HEK293 (cell line): ENCODE results near the gene ALPK3.

Experiments used
- GLIS1 ChIP-seq: fragments of 450-650 bp; formaldehyde crosslinking; IDR thresholded peaks from 2 replicates; pipeline ENCODE4 v1.5.1; 2016; ENCODE audit warnings: missing biosample characterization, missing genetic modification characterization
- PRDM2 ChIP-seq: fragments of 450-650 bp; formaldehyde crosslinking; IDR thresholded peaks from 2 replicates; pipeline ENCODE4 v1.5.1; 2016; ENCODE audit warnings: missing biosample characterization, missing genetic modification characterization, borderline replicate concordance
- ZFP3 ChIP-seq: fragments of 450-650 bp; formaldehyde crosslinking; IDR thresholded peaks from 2 replicates; pipeline ENCODE4 v1.5.1; 2016; ENCODE audit warnings: low read depth, missing biosample characterization, missing genetic modification characterization
- ZNF114 ChIP-seq: fragments of 450-650 bp; formaldehyde crosslinking; IDR thresholded peaks from 2 replicates; pipeline ENCODE4 v1.5.0; 2017; ENCODE audit warnings: missing biosample characterization, missing genetic modification characterization
- ZNF292 ChIP-seq: fragments of 450-650 bp; formaldehyde crosslinking; IDR thresholded peaks from 2 replicates; pipeline ENCODE4 v1.5.1; 2016; ENCODE audit warnings: low read depth, missing biosample characterization, missing genetic modification characterization, borderline replicate concordance
- ZNF433 ChIP-seq: fragments of 450-650 bp; formaldehyde crosslinking; IDR thresholded peaks from 2 replicates; pipeline ENCODE4 v1.5.1; 2016; ENCODE audit warnings: missing biosample characterization, missing genetic modification characterization, low read depth
- ZNF624 ChIP-seq: fragments of 450-650 bp; formaldehyde crosslinking; IDR thresholded peaks from 2 replicates; pipeline ENCODE4 v1.5.1; 2017; ENCODE audit warnings: missing biosample characterization, missing genetic modification characterization
- ZNF791 ChIP-seq: fragments of 450-650 bp; formaldehyde crosslinking; IDR thresholded peaks from 2 replicates; pipeline ENCODE4 v1.5.1; 2016; ENCODE audit warnings: missing biosample characterization, missing genetic modification characterization
- TF ChIP-seq, protein P1 (sequence below): fragments of 450-650 bp; formaldehyde crosslinking; IDR thresholded peaks from 2 replicates; pipeline ENCODE4 v1.5.1; 2016; ENCODE audit warnings: missing biosample characterization, missing genetic modification characterization

DNA sequence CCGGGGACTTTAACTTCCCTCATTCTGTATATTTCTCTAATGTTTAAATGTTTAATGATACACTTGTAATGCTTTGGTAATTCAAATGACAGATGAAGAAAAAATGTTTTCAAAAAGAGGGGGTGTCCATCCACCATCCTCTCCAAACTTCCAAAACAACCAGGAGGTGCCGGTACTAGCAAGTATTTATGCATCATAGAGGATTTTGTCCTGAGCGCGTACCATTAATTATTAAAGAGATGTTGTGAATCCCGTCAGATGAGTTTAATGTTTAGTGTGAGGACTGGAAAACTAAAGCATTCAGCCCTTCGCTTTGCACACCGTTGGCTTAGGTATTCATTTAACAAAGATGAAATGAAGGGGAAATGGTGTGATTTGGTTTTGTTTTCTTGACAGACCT lies 68.6 kb downstream of the ALPK3 start:
- TF ChIP-seq ZNF624 (tag by site-specific recombination) (no peak), ZNF791 (tag by site-specific recombination) (no peak), ZNF433 (tag by site-specific recombination) (no peak), ZNF292 (tag by site-specific recombination) (no peak), GLIS1 (tag by site-specific recombination) (no peak), ZFP3 (no peak), ZNF114 (no peak), PRDM2 (no peak)
- TF ChIP-seq, protein P1, sequence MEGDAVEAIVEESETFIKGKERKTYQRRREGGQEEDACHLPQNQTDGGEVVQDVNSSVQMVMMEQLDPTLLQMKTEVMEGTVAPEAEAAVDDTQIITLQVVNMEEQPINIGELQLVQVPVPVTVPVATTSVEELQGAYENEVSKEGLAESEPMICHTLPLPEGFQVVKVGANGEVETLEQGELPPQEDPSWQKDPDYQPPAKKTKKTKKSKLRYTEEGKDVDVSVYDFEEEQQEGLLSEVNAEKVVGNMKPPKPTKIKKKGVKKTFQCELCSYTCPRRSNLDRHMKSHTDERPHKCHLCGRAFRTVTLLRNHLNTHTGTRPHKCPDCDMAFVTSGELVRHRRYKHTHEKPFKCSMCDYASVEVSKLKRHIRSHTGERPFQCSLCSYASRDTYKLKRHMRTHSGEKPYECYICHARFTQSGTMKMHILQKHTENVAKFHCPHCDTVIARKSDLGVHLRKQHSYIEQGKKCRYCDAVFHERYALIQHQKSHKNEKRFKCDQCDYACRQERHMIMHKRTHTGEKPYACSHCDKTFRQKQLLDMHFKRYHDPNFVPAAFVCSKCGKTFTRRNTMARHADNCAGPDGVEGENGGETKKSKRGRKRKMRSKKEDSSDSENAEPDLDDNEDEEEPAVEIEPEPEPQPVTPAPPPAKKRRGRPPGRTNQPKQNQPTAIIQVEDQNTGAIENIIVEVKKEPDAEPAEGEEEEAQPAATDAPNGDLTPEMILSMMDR (tag by site-specific recombination) = no peak
